Osteoblast (primary cell): ENCODE results near the gene MAPKAPK2. TPM values are rescaled to one million over a fixed set of nuclear protein-coding genes. Genes with fewer than 3 reads are reported as not detected.

Source experiments
- DNase-seq: peaks from one replicate; pipeline ENCODE4 v3.0.0; 2011; ENCODE audit warnings: low spot score, mixed read lengths; ENCODE audit not compliant: insufficient read length; ENCODE audit errors: missing footprints
- H2AFZ ChIP-seq: 2 replicates; pipeline ENCODE4 v1.6.0; 2011; ENCODE audit warnings: mild to moderate bottlenecking, low read length
- H3K27ac ChIP-seq: 2 replicates; pipeline ENCODE4 v1.5.1; 2011; ENCODE audit warnings: mild to moderate bottlenecking, low read depth, low read length, moderate library complexity
- H3K27me3 ChIP-seq: 2 replicates; pipeline ENCODE4 v1.6.0; 2012; ENCODE audit warnings: mild to moderate bottlenecking, control low read depth, inconsistent platforms, low read length, moderate library complexity; ENCODE audit not compliant: insufficient read depth
- H3K36me3 ChIP-seq: 2 replicates; pipeline ENCODE4 v1.5.1; 2011; ENCODE audit warnings: mild to moderate bottlenecking, low read length, control low read depth, moderate library complexity; ENCODE audit not compliant: insufficient read depth
- H3K4me1 ChIP-seq: 2 replicates; pipeline ENCODE4 v1.5.1; 2011; ENCODE audit warnings: mild to moderate bottlenecking, low read length, control low read depth, moderate library complexity; ENCODE audit not compliant: insufficient read depth
- H3K4me2 ChIP-seq: 2 replicates; pipeline ENCODE4 v1.6.0; 2011; ENCODE audit warnings: mild to moderate bottlenecking, low read length; ENCODE audit not compliant: insufficient read depth
- H3K4me3 ChIP-seq: fragments of 200-600 bp; sonication (generic); 3 replicates; pipeline ENCODE4 v1.5.1; 2012; ENCODE audit warnings: mild to moderate bottlenecking, low read length, inconsistent platforms; ENCODE audit not compliant: insufficient read depth
- H3K79me2 ChIP-seq: 2 replicates; pipeline ENCODE4 v1.6.0; 2012; ENCODE audit warnings: mild to moderate bottlenecking, low read length, control low read depth, inconsistent platforms; ENCODE audit not compliant: insufficient read depth
- H3K9me3 ChIP-seq: 2 replicates; pipeline ENCODE4 v1.5.1; 2011; ENCODE audit warnings: low read depth, low read length, control low read depth
- H4K20me1 ChIP-seq: 2 replicates; pipeline ENCODE4 v1.6.0; 2012; ENCODE audit warnings: mild to moderate bottlenecking, low read length, control low read depth; ENCODE audit not compliant: insufficient read depth
- total RNA-seq: library from RNA; depleted of rRNA; stranded (reverse); fragments of >200 nt; gene quantifications from 2 replicates; pipeline ENCODE4 v1.2.3, GENCODE V29; 2012
- TF ChIP-seq, protein P1 (sequence below): IDR thresholded peaks from 2 replicates; pipeline ENCODE4 v1.5.1; 2011; ENCODE audit warnings: mild to moderate bottlenecking, low read depth, low read length, moderate library complexity; ENCODE audit errors: extremely low read depth

Gene MAPKAPK2
- total RNA-seq, 1 donor = 38.0 TPM

DNA sequence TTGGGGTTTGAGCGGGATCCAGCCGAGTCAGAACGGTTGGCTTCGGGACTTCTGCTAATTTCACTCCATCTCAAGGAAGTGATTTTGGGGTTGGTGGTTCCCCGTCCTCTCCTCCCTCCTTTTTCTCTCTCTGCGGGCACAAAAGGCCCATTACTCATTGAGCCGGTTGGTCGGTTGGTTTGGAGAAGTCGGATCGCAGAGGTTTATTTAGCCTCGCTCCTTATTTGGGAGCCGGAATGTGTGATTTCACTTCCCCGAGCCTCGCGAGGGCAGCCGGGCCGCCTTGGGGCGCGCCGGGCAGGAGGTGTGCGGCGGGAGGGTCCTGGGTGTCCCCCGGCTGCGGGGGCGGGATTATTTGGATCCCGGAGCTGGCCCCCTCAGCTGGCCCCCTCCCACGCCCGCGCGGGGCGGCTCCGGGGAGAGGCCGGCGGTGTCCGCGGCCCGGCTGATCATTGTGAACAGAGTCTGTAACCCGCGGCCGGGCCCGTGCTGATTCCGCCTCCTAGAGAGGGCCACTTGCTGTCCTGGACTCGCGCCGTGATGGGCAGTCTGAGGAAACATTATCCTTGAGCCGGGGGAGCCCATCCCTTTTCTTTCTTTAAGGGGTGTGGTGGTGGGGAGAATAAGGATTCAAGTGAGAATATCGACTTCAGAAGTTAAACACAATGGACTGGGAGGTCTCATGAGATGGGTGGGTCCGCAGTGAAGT is 1.2 kb downstream of the MAPKAPK2 start:
- Histone ChIP-seq H3K4me3 (peak overlapping the region; percentile 90), H3K4me2 (peak overlapping the region; percentile 90), H3K79me2 (peaks cover 55% of the 10 kb centered on the region), H3K4me1 (peaks cover 39% of the 10 kb centered on the region), H3K27ac (peak overlapping the region; percentile 97), H3K9me3 (no peaks in the 10 kb centered on the region), H4K20me1 (peaks cover 47% of the 10 kb centered on the region), H2AFZ (peak overlapping the region; percentile 60), H3K27me3 (peaks cover 16% of the 10 kb centered on the region), H3K36me3 (no peaks in the 10 kb centered on the region)
- TF ChIP-seq, protein P1, sequence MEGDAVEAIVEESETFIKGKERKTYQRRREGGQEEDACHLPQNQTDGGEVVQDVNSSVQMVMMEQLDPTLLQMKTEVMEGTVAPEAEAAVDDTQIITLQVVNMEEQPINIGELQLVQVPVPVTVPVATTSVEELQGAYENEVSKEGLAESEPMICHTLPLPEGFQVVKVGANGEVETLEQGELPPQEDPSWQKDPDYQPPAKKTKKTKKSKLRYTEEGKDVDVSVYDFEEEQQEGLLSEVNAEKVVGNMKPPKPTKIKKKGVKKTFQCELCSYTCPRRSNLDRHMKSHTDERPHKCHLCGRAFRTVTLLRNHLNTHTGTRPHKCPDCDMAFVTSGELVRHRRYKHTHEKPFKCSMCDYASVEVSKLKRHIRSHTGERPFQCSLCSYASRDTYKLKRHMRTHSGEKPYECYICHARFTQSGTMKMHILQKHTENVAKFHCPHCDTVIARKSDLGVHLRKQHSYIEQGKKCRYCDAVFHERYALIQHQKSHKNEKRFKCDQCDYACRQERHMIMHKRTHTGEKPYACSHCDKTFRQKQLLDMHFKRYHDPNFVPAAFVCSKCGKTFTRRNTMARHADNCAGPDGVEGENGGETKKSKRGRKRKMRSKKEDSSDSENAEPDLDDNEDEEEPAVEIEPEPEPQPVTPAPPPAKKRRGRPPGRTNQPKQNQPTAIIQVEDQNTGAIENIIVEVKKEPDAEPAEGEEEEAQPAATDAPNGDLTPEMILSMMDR = no peak
- DNase-seq = peak; percentile 98

DNA sequence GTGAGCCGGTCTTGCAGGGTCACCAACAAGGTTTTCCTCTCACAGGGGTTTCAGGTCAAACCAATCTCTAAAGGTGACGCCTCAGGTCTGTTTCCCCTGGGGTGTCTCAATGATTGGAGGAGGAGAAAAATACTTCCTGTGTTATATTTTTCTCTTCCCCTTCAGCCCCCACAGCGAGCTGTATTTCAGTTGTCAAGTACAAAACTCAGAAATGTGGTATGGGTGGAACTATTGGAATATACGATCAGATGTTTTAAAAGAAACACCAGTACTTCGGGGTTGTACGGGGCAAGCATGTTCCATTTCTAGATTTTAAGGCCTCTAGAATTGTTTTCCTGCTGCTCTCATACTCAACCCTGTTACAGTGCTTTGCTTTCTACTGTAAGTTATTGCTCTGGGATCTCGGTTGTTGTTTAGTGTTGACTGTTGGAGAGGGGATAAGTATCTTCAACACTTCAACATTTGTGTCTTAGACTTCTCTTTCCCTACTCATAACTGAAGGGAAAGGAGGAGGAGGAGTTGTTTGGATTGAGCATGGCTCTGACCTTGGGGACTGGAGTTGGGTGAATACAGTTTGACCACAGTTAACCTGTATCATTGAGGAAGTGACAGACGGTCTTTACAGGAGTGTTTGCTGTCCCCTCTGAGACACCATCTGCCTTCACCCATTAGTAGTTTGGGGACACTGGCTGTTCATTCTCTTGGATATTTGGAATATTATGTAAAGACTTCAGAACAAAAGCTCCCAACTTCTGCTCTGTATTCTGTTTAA is 2.0 kb downstream of the MAPKAPK2 start:
- Histone ChIP-seq H2AFZ (no peak overlapping the region), H3K4me1 (peaks cover 42% of the 10 kb centered on the region), H4K20me1 (peaks cover 53% of the 10 kb centered on the region)

DNA sequence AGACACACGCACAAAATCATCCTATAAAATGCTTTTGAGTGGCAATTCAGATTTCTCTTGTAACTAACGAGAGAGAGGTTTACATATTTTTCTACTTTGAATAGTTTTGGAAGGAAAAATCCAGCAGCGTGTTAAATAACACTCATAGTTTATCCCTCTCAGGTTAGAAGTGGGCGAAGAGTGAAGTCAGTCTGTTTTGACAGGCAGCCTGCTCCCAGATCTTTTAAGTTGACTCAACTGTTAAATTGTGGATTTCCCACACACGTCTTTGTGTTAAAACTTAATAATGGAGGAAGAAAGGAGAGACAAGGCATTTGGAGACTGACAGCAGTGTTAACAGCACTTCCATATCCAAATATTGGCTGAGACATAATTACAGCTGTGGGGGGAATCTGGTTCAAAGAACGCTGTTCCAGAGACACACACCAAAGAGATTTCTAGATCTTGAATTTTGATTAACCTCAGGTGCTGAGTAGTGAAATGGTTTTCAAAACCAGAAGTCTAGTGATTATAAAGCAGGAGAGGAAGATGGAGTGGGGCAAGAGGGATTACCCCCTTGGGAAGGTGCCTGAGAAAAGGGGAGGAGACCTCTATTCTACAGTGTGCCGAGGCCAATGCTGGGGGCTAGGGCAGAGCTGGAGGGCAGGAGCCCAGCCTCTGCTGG is 2.7 kb downstream of the MAPKAPK2 start:
- Histone ChIP-seq H3K4me1 (peaks cover 49% of the 10 kb centered on the region), H3K27me3 (peaks cover 16% of the 10 kb centered on the region), H2AFZ (no peak overlapping the region), H3K4me3 (peak overlapping the region; percentile 90), H4K20me1 (peaks cover 60% of the 10 kb centered on the region), H3K36me3 (no peaks in the 10 kb centered on the region), H3K4me2 (peak overlapping the region; percentile 90), H3K9me3 (no peaks in the 10 kb centered on the region), H3K79me2 (peaks cover 70% of the 10 kb centered on the region), H3K27ac (peak overlapping the region; percentile 97)
- TF ChIP-seq, protein P1 = no peak
- DNase-seq = peak; percentile 85

More for the DNA sequence above, 2.0 kb downstream of the MAPKAPK2 start:
- Histone ChIP-seq H3K79me2 (peaks cover 62% of the 10 kb centered on the region), H3K27me3 (peaks cover 16% of the 10 kb centered on the region), H3K36me3 (no peaks in the 10 kb centered on the region), H3K27ac (peak overlapping the region; percentile 97), H3K9me3 (no peaks in the 10 kb centered on the region), H3K4me2 (peak overlapping the region; percentile 90), H3K4me3 (peak overlapping the region; percentile 90)
- TF ChIP-seq, protein P1 = no peak
- peak; percentile 86 for DNase-seq
